Tibial artery (tissue), 4 donors: ENCODE results near the gene RBP7.

Experiments
- DNase-seq, 2 donors: peaks; one replicate each; pipeline ENCODE4 v3.0.0-alpha.2; 2019
- H3K27ac ChIP-seq, 2 donors: fragments of 200-600 bp; sonication (generic) in 1 of 2; 1 replicate in 1 of 2; 2 replicates in 1 of 2; pipeline ENCODE4 v1.5.1; 2018 to 2019; ENCODE audit warnings: mild to moderate bottlenecking in 1 of 2
- H3K27me3 ChIP-seq, 2 donors: fragments of 200-600 bp; sonication (generic) in 1 of 2; one replicate each; pipeline versions ENCODE4 v1.5.1 to v1.6.0; 2016 to 2019
- H3K36me3 ChIP-seq, 3 donors: fragments of 200-600 bp; sonication (generic) in 2 of 3; one replicate each; pipeline ENCODE4 v1.5.1; 2016 to 2019; ENCODE audit warnings: mild to moderate bottlenecking in 2 of 3
- H3K4me1 ChIP-seq, 4 donors: fragments of 200-600 bp; sonication (generic) in 2 of 4; 1 replicate in 3 of 4; 2 replicates in 1 of 4; pipeline ENCODE4 v1.5.1; 2016 to 2019
- H3K4me3 ChIP-seq, 2 donors: fragments of 200-600 bp; sonication (generic) in 1 of 2; 1 replicate in 1 of 2; 2 replicates in 1 of 2; pipeline ENCODE4 v1.5.1; 2018 to 2019; ENCODE audit warnings: mild to moderate bottlenecking in 2 of 2
- H3K9me3 ChIP-seq, 3 donors: fragments of 200-600 bp; sonication (generic) in 1 of 3; one replicate each; pipeline ENCODE4 v1.5.1; 2016 to 2019
- CTCF ChIP-seq, 2 experiments: fragments of 200-600 bp in 1 of 2; fragments of 450-650 bp in 1 of 2; IDR thresholded peaks; one replicate each; pipeline ENCODE4 v1.5.1; 2017 to 2019; ENCODE audit warnings: antibody characterized with exemption in 2 of 2, mild to moderate bottlenecking in 1 of 2, moderate library complexity in 1 of 2
- intact Hi-C: fragments of 100-400 bp; cut with DNase I; formaldehyde crosslinking; loops from one replicate; pipeline ENCODE4 v1.15.0; 2023; ENCODE audit warnings: low total_unique reads

Gene RBP7

GRCh38 chr1:10057796-10058195, 60.8 kb downstream of the RBP7 start:
- no peak for TF ChIP-seq CTCF (IDR thresholded peaks at IDR 0.05)
- no peaks in the 10 kb centered on the region for H3K9me3 ChIP-seq
- peak in 1 of 2 donors; percentile 29 for DNase-seq
- H3K4me3 ChIP-seq, result no peak overlapping the region
- intact Hi-C loops, result no loop called here
- no peaks in the 10 kb centered on the region for H3K36me3 ChIP-seq
- peak overlapping the region; percentile 57 to 60 for H3K27ac ChIP-seq
- H3K4me1 ChIP-seq, result peaks cover 0 to 49% (median 33%) of the 10 kb centered on the region in 4 donors
- H3K27me3 ChIP-seq, result no peaks in the 10 kb centered on the region

GRCh38 chr1:10059342-10059718, 62.3 kb downstream of the RBP7 start:
- no peak for TF ChIP-seq CTCF (IDR thresholded peaks at IDR 0.05)
- H3K4me1 ChIP-seq, result peaks cover 0 to 57% (median 33%) of the 10 kb centered on the region in 4 donors
- no peaks in the 10 kb centered on the region for H3K36me3 ChIP-seq
- H3K4me3 ChIP-seq, result no peak overlapping the region
- H3K27me3 ChIP-seq, result no peaks in the 10 kb centered on the region
- intact Hi-C loops, result no loop called here
- no peaks in the 10 kb centered on the region for H3K9me3 ChIP-seq
- no peak overlapping the region for H3K27ac ChIP-seq
- DNase-seq, result peak in 1 of 2 donors; percentile 19

- Histone ChIP-seq H3K27ac (no peak overlapping the region), H3K4me1 (peaks cover 0 to 59% (median 30%) of the 10 kb centered on the region in 4 donors), H3K4me3 (no peak overlapping the region), H3K27me3 (no peaks in the 10 kb centered on the region), H3K9me3 (no peaks in the 10 kb centered on the region), H3K36me3 (no peaks in the 10 kb centered on the region)
- TF ChIP-seq CTCF (IDR thresholded peaks at IDR 0.05), result no peak
- intact Hi-C loops, result loop anchor here (5.0 kb wide), 1 partner anchor 47 kb away; no protein-coding TSS in a partner anchor
- DNase-seq, result peak in 1 of 2 donors; percentile 23
Measured at GRCh38 chr1:10060311-10061100, 63.5 kb downstream of the RBP7 start.

- H3K9me3 ChIP-seq, result no peaks in the 10 kb centered on the region
- H3K4me1 ChIP-seq, result peaks cover 0 to 59% (median 26%) of the 10 kb centered on the region in 4 donors
- H3K27me3 ChIP-seq, result no peaks in the 10 kb centered on the region
- intact Hi-C loops, result loop anchor here (5.0 kb wide), 1 partner anchor 46 kb away; no protein-coding TSS in a partner anchor
- H3K4me3 ChIP-seq, result no peak overlapping the region
- peak in 1 of 2 donors; percentile 16 for DNase-seq
- no peaks in the 10 kb centered on the region for H3K36me3 ChIP-seq
- no peak overlapping the region for H3K27ac ChIP-seq
- no peak for TF ChIP-seq CTCF (IDR thresholded peaks at IDR 0.05)
Measured at GRCh38 chr1:10061276-10061675, 64.2 kb downstream of the RBP7 start.

- intact Hi-C loops, result loop anchor here (5.0 kb wide), 1 partner anchor 43 kb away; no protein-coding TSS in a partner anchor
- Histone ChIP-seq H3K4me3 (no peak overlapping the region), H3K9me3 (no peaks in the 10 kb centered on the region), H3K36me3 (no peaks in the 10 kb centered on the region), H3K4me1 (peaks cover 0 to 58% (median 24%) of the 10 kb centered on the region in 4 donors), H3K27me3 (no peaks in the 10 kb centered on the region), H3K27ac (no peak overlapping the region)
- no peak for TF ChIP-seq CTCF (IDR thresholded peaks at IDR 0.05)
- no peak for DNase-seq
Measured at GRCh38 chr1:10063878-10064277, 66.8 kb downstream of the RBP7 start.
